OCI-LY7 (cell line): Measurements from ENCODE around the gene IQGAP2. TPM values are rescaled to one million over a fixed set of nuclear protein-coding genes. Genes with fewer than 3 reads are reported as not detected.

Experiments
- BruUV-seq: library from RNA; stranded (reverse); fragments of 400-500 nt; replicated peaks from 2 replicates; lab custom pipeline; 2021; lab: Mats Ljungman, UMichigan
- CTCF ChIA-PET: fragments of 300-600 bp; sonication (Branson Sonifier 250); formaldehyde crosslinking; loops from one replicate; lab custom pipeline; 2022; ENCODE audit warnings: antibody characterized with exemption; ENCODE audit not compliant: unreplicated experiment; lab: Charles Lee
- POLR2A ChIA-PET: fragments of 300-600 bp; sonication (Branson Sonifier 250); formaldehyde crosslinking; loops from one replicate; lab custom pipeline; 2022; ENCODE audit warnings: antibody characterized with exemption; lab: Charles Lee
- DNase-seq: peaks from one replicate; pipeline ENCODE4 v3.0.0-alpha.2; 2015; ENCODE audit warnings: low spot score
- H2AFZ ChIP-seq: fragments of 200-600 bp; sonication (generic), shearing (Covaris generic); 2 replicates; pipeline ENCODE4 v1.6.1; 2014; ENCODE audit warnings: mild to moderate bottlenecking, antibody characterized with exemption, low read length, moderate library complexity
- H3K27ac ChIP-seq: fragments of 200-600 bp; sonication (generic); 2 replicates; pipeline ENCODE4 v1.5.1; 2014; ENCODE audit warnings: mixed run types, low read depth, mild to moderate bottlenecking, moderate library complexity, low read length, inconsistent platforms; ENCODE audit not compliant: poor library complexity, severe bottlenecking
- H3K36me3 ChIP-seq: fragments of 200-600 bp; sonication (generic); 2 replicates; pipeline ENCODE4 v1.6.1; 2014; ENCODE audit warnings: mild to moderate bottlenecking, antibody characterized with exemption, low read length, moderate library complexity, mixed read lengths; ENCODE audit not compliant: insufficient read depth
- H3K4me1 ChIP-seq: fragments of 200-600 bp; sonication (generic); 2 replicates; pipeline ENCODE4 v1.5.1; 2014; ENCODE audit warnings: mild to moderate bottlenecking, low read length; ENCODE audit not compliant: insufficient read depth, poor library complexity, severe bottlenecking
- H3K4me2 ChIP-seq: fragments of 200-600 bp; sonication (generic); 2 replicates; pipeline ENCODE4 v1.6.1; 2014; ENCODE audit warnings: mild to moderate bottlenecking, low read length
- H3K4me3 ChIP-seq: fragments of 200-600 bp; sonication (generic); 2 replicates; pipeline ENCODE4 v1.5.1; 2014; ENCODE audit warnings: mild to moderate bottlenecking, low read depth, low read length; ENCODE audit not compliant: poor library complexity, severe bottlenecking
- H3K79me2 ChIP-seq: fragments of 200-600 bp; sonication (generic); 2 replicates; pipeline ENCODE4 v1.6.1; 2016; ENCODE audit warnings: low read depth, mild to moderate bottlenecking, low read length, moderate library complexity, mixed read lengths; ENCODE audit not compliant: insufficient read depth
- H3K9me2 ChIP-seq: fragments of 200-600 bp; sonication (generic); 2 replicates; pipeline ENCODE4 v1.6.1; 2016; ENCODE audit warnings: mild to moderate bottlenecking, low read length, mixed read lengths; ENCODE audit not compliant: insufficient read depth
- H3K9me3 ChIP-seq: fragments of 200-600 bp; sonication (generic); 2 replicates; pipeline ENCODE4 v1.6.1; 2014; ENCODE audit warnings: mild to moderate bottlenecking, mixed run types, low read length, mixed read lengths
- H4K20me1 ChIP-seq: fragments of 200-600 bp; sonication (generic); 2 replicates; pipeline ENCODE4 v1.6.1; 2014; ENCODE audit warnings: mild to moderate bottlenecking, antibody characterized with exemption, low read length, moderate library complexity, mixed read lengths; ENCODE audit not compliant: insufficient read depth
- CTCF ChIP-seq: fragments of 200-600 bp; sonication (generic); conservative IDR thresholded peaks from 2 replicates; pipeline ENCODE4 v1.5.1; 2014; ENCODE audit warnings: mild to moderate bottlenecking, antibody characterized with exemption, low read length, moderate library complexity, mixed read lengths
- EZH2phosphoT487 ChIP-seq: fragments of 200-600 bp; sonication (generic); IDR thresholded peaks from 2 replicates; pipeline ENCODE4 v1.6.1; 2018; ENCODE audit warnings: low read depth, borderline replicate concordance, mild to moderate bottlenecking, mixed run types, antibody characterized with exemption, low read length, moderate library complexity, mixed read lengths
- intact Hi-C: fragments of 100-400 bp; cut with micrococcal nuclease; formaldehyde crosslinking; loops from one replicate; pipeline ENCODE4 v1.10.0; 2022; ENCODE audit not compliant: unreplicated experiment
- total RNA-seq, 2 experiments: library from RNA; depleted of rRNA in 1 of 2; stranded (reverse); fragments of >200 nt in 1 of 2; shearing (Covaris generic) in 1 of 2; gene quantifications; 2 replicates each; pipeline ENCODE4 v1.2.3, GENCODE V29; 2014 to 2022

IQGAP2 gene
- total RNA-seq, 2 experiments from 2014 or later: 30.0 to 50.2 TPM

- H3K79me2 ChIP-seq: no peaks in the 10 kb centered on the region
- TF ChIP-seq EZH2phosphoT487 (no peak), CTCF (no peak)
- H4K20me1 ChIP-seq: no peaks in the 10 kb centered on the region
- no peaks in the 10 kb centered on the region for H3K9me3 ChIP-seq
- intact Hi-C loops: no loop called here
- no peaks in the 10 kb centered on the region for H3K9me2 ChIP-seq
- ChIA-PET CTCF (no interaction called here), POLR2A (interaction anchor here (0.7 kb wide), 1 partner anchor 639 kb away, joined by 4 read pairs; no protein-coding TSS in a partner anchor)
- BruUV-seq: no TSS peak
- H2AFZ ChIP-seq: no peak overlapping the region
- no peaks in the 10 kb centered on the region for H3K4me1 ChIP-seq
- H3K36me3 ChIP-seq: peaks cover 55% of the 10 kb centered on the region
- no peak for DNase-seq
- no peak overlapping the region for H3K4me3 ChIP-seq
- no peak overlapping the region for H3K27ac ChIP-seq
- no peak overlapping the region for H3K4me2 ChIP-seq
Observed at GRCh38 chr5:76681287-76681686, 278.2 kb downstream of the IQGAP2 start.

- TF ChIP-seq CTCF (no peak), EZH2phosphoT487 (no peak)
- Histone ChIP-seq H2AFZ (no peak overlapping the region), H3K36me3 (peaks cover 52% of the 10 kb centered on the region), H3K79me2 (no peaks in the 10 kb centered on the region), H3K4me3 (no peak overlapping the region), H3K4me1 (no peaks in the 10 kb centered on the region), H3K27ac (no peak overlapping the region), H3K4me2 (no peak overlapping the region), H3K9me2 (no peaks in the 10 kb centered on the region), H3K9me3 (no peaks in the 10 kb centered on the region), H4K20me1 (no peaks in the 10 kb centered on the region)
- intact Hi-C loops: no loop called here
- POLR2A ChIA-PET: interaction anchor here (0.6 to 0.7 kb wide), 3 partner anchors 13 to 67 kb away, joined by 3 to 5 read pairs (median 4); no protein-coding TSS in a partner anchor
- BruUV-seq: no TSS peak
- CTCF ChIA-PET: interaction anchor here (0.6 kb wide), 1 partner anchor 182 kb away, joined by 3 read pairs; no protein-coding TSS in a partner anchor
- DNase-seq: no peak
Observed at GRCh38 chr5:76682387-76682786, 279.3 kb downstream of the IQGAP2 start.
